Prostate gland (tissue), 2 donors: Measurements from ENCODE around the gene CELA2B.

ENCODE experiments used
- POLR2A ChIP-seq: fragments of 450-650 bp; IDR thresholded peaks from one replicate; pipeline ENCODE4 v1.6.1; 2016; ENCODE audit warnings: antibody characterized with exemption, mild to moderate bottlenecking
- POLR2AphosphoS5 ChIP-seq: sonication (generic); formaldehyde crosslinking; IDR thresholded peaks from one replicate; pipeline ENCODE4 v1.6.1; 2017; ENCODE audit warnings: antibody characterized with exemption
- TF ChIP-seq, protein P1 (sequence below), 4 experiments: fragments of 200-600 bp in 2 of 4; fragments of 450-650 bp in 2 of 4; sonication (generic) in 2 of 4; IDR thresholded peaks; 1 replicate in 3 of 4; 2 replicates in 1 of 4; pipeline ENCODE4 v1.5.1; 2016 to 2019; ENCODE audit warnings: antibody characterized with exemption in 4 of 4, mild to moderate bottlenecking in 2 of 4, moderate library complexity in 2 of 4

DNA sequence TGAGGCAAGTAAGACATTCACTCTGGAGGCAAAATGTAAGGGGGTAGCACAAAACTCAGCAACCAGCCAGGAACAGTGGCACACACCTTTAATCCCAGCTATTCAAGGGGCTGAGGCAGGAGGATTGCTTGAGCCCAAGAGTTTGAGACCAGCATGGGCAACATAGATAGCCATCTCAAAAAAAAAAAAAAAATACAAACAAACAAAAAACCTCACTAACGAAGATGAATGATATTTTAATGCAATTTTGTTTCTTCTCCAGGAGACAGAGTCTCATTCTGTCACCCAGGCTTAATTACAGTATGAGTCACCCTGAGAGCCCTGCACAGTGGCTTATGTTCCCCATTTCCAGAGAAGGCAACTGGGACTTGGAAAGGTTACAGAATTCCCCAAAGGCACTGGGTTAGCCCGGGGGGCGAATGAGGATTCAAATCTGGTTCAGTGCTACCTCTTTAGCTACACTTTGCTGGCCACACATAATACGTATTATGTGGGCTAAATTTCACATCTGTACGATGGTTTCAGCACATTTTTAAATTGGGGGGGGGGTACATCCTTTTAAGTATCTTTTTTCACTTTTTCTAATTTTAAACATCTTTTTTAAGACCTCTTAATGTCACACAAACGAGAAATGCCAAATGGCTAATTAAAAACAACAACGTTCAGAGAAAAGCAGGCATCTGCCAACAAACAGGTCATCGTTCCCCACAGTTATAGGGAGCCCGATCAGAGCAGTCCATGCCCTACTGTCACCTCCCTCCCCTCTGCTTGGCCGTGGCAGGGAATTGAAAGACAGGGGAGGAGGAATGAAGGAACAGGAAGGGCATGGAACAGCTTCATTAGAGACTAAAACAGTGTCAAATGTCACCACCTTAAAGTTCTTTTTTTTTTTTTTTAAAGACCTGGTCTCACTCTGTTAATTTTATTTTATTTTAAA is 15.9 kb upstream of the CELA2B start:
- TF ChIP-seq, protein P1, sequence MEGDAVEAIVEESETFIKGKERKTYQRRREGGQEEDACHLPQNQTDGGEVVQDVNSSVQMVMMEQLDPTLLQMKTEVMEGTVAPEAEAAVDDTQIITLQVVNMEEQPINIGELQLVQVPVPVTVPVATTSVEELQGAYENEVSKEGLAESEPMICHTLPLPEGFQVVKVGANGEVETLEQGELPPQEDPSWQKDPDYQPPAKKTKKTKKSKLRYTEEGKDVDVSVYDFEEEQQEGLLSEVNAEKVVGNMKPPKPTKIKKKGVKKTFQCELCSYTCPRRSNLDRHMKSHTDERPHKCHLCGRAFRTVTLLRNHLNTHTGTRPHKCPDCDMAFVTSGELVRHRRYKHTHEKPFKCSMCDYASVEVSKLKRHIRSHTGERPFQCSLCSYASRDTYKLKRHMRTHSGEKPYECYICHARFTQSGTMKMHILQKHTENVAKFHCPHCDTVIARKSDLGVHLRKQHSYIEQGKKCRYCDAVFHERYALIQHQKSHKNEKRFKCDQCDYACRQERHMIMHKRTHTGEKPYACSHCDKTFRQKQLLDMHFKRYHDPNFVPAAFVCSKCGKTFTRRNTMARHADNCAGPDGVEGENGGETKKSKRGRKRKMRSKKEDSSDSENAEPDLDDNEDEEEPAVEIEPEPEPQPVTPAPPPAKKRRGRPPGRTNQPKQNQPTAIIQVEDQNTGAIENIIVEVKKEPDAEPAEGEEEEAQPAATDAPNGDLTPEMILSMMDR (IDR thresholded peaks at IDR 0.05), result no peak
- TF ChIP-seq POLR2AphosphoS5 (no peak), POLR2A (no peak)
